CD14-positive monocyte (primary cell): ENCODE measurements around the gene MACROD2. TPM values are rescaled to one million over a fixed set of nuclear protein-coding genes. Genes with fewer than 3 reads are reported as not detected.

ENCODE experiments used
- DNase-seq, 3 donors: peaks; one replicate each; pipeline ENCODE4 v3.0.0-alpha.2; 2011 to 2022
- H2AFZ ChIP-seq: 2 replicates; pipeline ENCODE4 v1.6.0; 2012; ENCODE audit warnings: mild to moderate bottlenecking, low read depth, low read length, inconsistent platforms; ENCODE audit not compliant: insufficient read depth, poor library complexity, severe bottlenecking
- H3K27ac ChIP-seq, 2 donors: 1 replicate in 1 of 2; 2 replicates in 1 of 2; pipeline ENCODE4 v1.5.1; 2012 to 2013; ENCODE audit warnings: low read length in 2 of 2, control low read depth in 1 of 2, inconsistent platforms in 1 of 2, low read depth in 1 of 2, mild to moderate bottlenecking in 1 of 2
- H3K27me3 ChIP-seq, 2 donors: one replicate each; pipeline versions ENCODE4 v1.6.0 to v1.6.1; 2011 to 2013; ENCODE audit warnings: low read length in 2 of 2; ENCODE audit not compliant: control insufficient read depth in 2 of 2, insufficient read depth in 2 of 2
- H3K36me3 ChIP-seq, 2 donors: replicated peaks in 1 of 2; 1 replicate in 1 of 2; 2 replicates in 1 of 2; pipeline versions ENCODE4 v1.5.1 to v1.6.1; 2012 to 2013; ENCODE audit warnings: low read length in 2 of 2, control low read depth in 1 of 2, inconsistent platforms in 1 of 2, mild to moderate bottlenecking in 1 of 2; ENCODE audit not compliant: insufficient read depth in 2 of 2, control insufficient read depth in 1 of 2
- H3K4me1 ChIP-seq, 2 donors: 1 replicate in 1 of 2; 2 replicates in 1 of 2; pipeline versions ENCODE4 v1.5.1 to v1.6.1; 2012 to 2013; ENCODE audit warnings: low read length in 2 of 2, control low read depth in 1 of 2, inconsistent platforms in 1 of 2, mild to moderate bottlenecking in 1 of 2, moderate library complexity in 1 of 2; ENCODE audit not compliant: insufficient read depth in 2 of 2, control insufficient read depth in 1 of 2
- H3K4me2 ChIP-seq: replicated peaks from 2 replicates; pipeline ENCODE3; 2012; ENCODE audit warnings: low read length, moderate library complexity, mild to moderate bottlenecking; ENCODE audit not compliant: poor library complexity, severe bottlenecking; ENCODE audit errors: extremely low read depth
- H3K4me3 ChIP-seq, 3 experiments: fragments of 200-600 bp in 1 of 3; sonication (generic) in 1 of 3; replicated peaks in 1 of 3; 1 replicate in 2 of 3; 2 replicates in 1 of 3; pipeline ENCODE4 v1.5.1; 2011 to 2013; ENCODE audit warnings: low read length in 3 of 3, mild to moderate bottlenecking in 3 of 3, control low read depth in 2 of 3, low read depth in 2 of 3, inconsistent platforms in 1 of 3, moderate library complexity in 1 of 3
- H3K79me2 ChIP-seq: 2 replicates; pipeline ENCODE4 v1.6.0; 2012; ENCODE audit warnings: mild to moderate bottlenecking, control low read depth, inconsistent platforms, low read length, moderate library complexity; ENCODE audit not compliant: insufficient read depth
- H3K9ac ChIP-seq: 2 replicates; pipeline ENCODE4 v1.6.0; 2017; ENCODE audit warnings: low read length, mild to moderate bottlenecking; ENCODE audit not compliant: insufficient read depth, poor library complexity, severe bottlenecking
- H3K9me3 ChIP-seq, 2 donors: replicated peaks in 1 of 2; 1 replicate in 1 of 2; 2 replicates in 1 of 2; pipeline versions ENCODE4 v1.5.1 to v1.6.1; 2012 to 2013; ENCODE audit warnings: low read length in 2 of 2, control low read depth in 1 of 2; ENCODE audit not compliant: control insufficient read depth in 1 of 2, insufficient read depth in 1 of 2
- H4K20me1 ChIP-seq: 2 replicates; pipeline ENCODE4 v1.6.0; 2012; ENCODE audit warnings: mild to moderate bottlenecking, low read length, control low read depth, moderate library complexity; ENCODE audit not compliant: insufficient read depth
- H3K27ac Mint-ChIP-seq, 7 donors: one replicate each; pipeline ENCODE4 v1.8.0; 2020; ENCODE audit warnings: mild to moderate bottlenecking in 7 of 7, mixed read lengths in 7 of 7, moderate library complexity in 6 of 7, inconsistent platforms in 2 of 7
- H3K27me3 Mint-ChIP-seq, 3 donors: one replicate each; pipeline ENCODE4 v1.8.0; 2021 to 2022; ENCODE audit warnings: low read depth in 3 of 3, mild to moderate bottlenecking in 3 of 3, mixed read lengths in 3 of 3, moderate library complexity in 3 of 3, inconsistent platforms in 1 of 3
- H3K36me3 Mint-ChIP-seq, 2 donors: one replicate each; pipeline ENCODE4 v1.8.0; 2020; ENCODE audit warnings: mixed read lengths in 2 of 2, inconsistent platforms in 1 of 2, mild to moderate bottlenecking in 1 of 2
- H3K4me1 Mint-ChIP-seq: one replicate; pipeline ENCODE4 v1.8.0; 2020; ENCODE audit warnings: mild to moderate bottlenecking, mixed read lengths
- H3K4me3 Mint-ChIP-seq, 2 donors: one replicate each; pipeline ENCODE4 v1.8.0; 2020; ENCODE audit warnings: mild to moderate bottlenecking in 2 of 2, mixed read lengths in 2 of 2, moderate library complexity in 1 of 2
- H3K9me3 Mint-ChIP-seq, 7 donors: one replicate each; pipeline ENCODE4 v1.8.0; 2020 to 2022; ENCODE audit warnings: mixed read lengths in 7 of 7, mild to moderate bottlenecking in 6 of 7, moderate library complexity in 6 of 7, inconsistent platforms in 2 of 7
- CTCF ChIP-seq: fragments of 200-600 bp; IDR thresholded peaks from one replicate; pipeline ENCODE4 v1.8.0; 2022; ENCODE audit warnings: antibody characterized with exemption, mild to moderate bottlenecking
- WGBS: methylation state at CpG from one replicate; pipeline ENCODE4 v1.1.5; 2013; ENCODE audit warnings: missing lambda C conversion rate; ENCODE audit not compliant: insufficient coverage; 5-methylcytosine and 5-hydroxymethylcytosine counted together
- intact Hi-C, 2 donors: fragments of 100-400 bp; cut with micrococcal nuclease; formaldehyde crosslinking; loops; one replicate each; pipeline versions ENCODE4 v1.15.0 to v1.15.1; 2023
- polyA plus RNA-seq, 3 donors: library from polyadenylated mRNA; depleted of rRNA in 1 of 3; unstranded in 2 of 3; stranded (reverse) in 1 of 3; fragments of 300-500 nt in 2 of 3; fragments of >200 nt in 1 of 3; fragmentation: Illumina TruSeq in 2 of 3; gene quantifications; 1 replicate in 2 of 3; 2 replicates in 1 of 3; pipeline ENCODE4 v1.2.3, GENCODE V29; 2012 to 2021

MACROD2 gene
- polyA plus RNA-seq, 3 donors: 0.23 TPM; not detected in 2

GRCh38 chr20:16001286-16001685, 2006.0 kb downstream of the MACROD2 start:
- Mint-ChIP-seq H3K9me3 (peaks cover 5 to 27% (median 16%) of the 10 kb centered on the region in 7 donors), H3K36me3 (no peaks in the 10 kb centered on the region), H3K27ac (no peak overlapping the region), H3K4me3 (no peak overlapping the region), H3K27me3 (no peaks in the 10 kb centered on the region), H3K4me1 (peaks cover 5% of the 10 kb centered on the region)
- Histone ChIP-seq H3K9me3 (peaks cover 3 to 15% of the 10 kb centered on the region in 2 donors), H3K27ac (no peak overlapping the region), H3K27me3 (no peaks in the 10 kb centered on the region), H3K9ac (no peak overlapping the region), H3K79me2 (no peaks in the 10 kb centered on the region), H3K4me2 (no peak overlapping the region), H3K4me3 (no peak overlapping the region), H4K20me1 (no peaks in the 10 kb centered on the region), H3K36me3 (no peaks in the 10 kb centered on the region), H2AFZ (no peak overlapping the region), H3K4me1 (no peaks in the 10 kb centered on the region)
- intact Hi-C loops: no loop called here
- TF ChIP-seq CTCF: no peak
- no peak for DNase-seq
- WGBS: no CpG with 5 or more reads among the region's 2 CpGs

GRCh38 chr20:16003310-16003709, 2008.0 kb downstream of the MACROD2 start:
- TF ChIP-seq CTCF: no peak
- Histone ChIP-seq H3K9ac (no peak overlapping the region), H2AFZ (no peak overlapping the region), H3K9me3 (peaks cover 0 to 3% of the 10 kb centered on the region in 2 donors), H3K27ac (no peak overlapping the region), H4K20me1 (no peaks in the 10 kb centered on the region), H3K4me3 (no peak overlapping the region), H3K27me3 (no peaks in the 10 kb centered on the region), H3K36me3 (no peaks in the 10 kb centered on the region), H3K79me2 (no peaks in the 10 kb centered on the region), H3K4me2 (no peak overlapping the region), H3K4me1 (no peaks in the 10 kb centered on the region)
- no peak overlapping the region for H3K4me3 Mint-ChIP-seq
- no peak for DNase-seq
- WGBS: 89% methylated on average over 1 of the region's 1 CpG
- no peaks in the 10 kb centered on the region for H3K36me3 Mint-ChIP-seq
- peaks cover 5% of the 10 kb centered on the region for H3K4me1 Mint-ChIP-seq
- peaks cover 2 to 18% (median 6%) of the 10 kb centered on the region in 7 donors for H3K9me3 Mint-ChIP-seq
- H3K27ac Mint-ChIP-seq: no peak overlapping the region
- intact Hi-C loops: no loop called here
- no peaks in the 10 kb centered on the region for H3K27me3 Mint-ChIP-seq
